ENCODE measurements around the gene BAIAP2. TPM values are rescaled to one million over a fixed set of nuclear protein-coding genes. Genes with fewer than 3 reads are reported as not detected.
A peak's percentile ranks its signal among the peaks of the same experiment; 100 is the strongest.

BAIAP2 gene
- total and polyA plus RNA-seq, 2 of the 13 experiments (the other 11 are each of a cell fraction or from before 2014, with no cell fraction given): 22.5 to 24.0 TPM

DNA sequence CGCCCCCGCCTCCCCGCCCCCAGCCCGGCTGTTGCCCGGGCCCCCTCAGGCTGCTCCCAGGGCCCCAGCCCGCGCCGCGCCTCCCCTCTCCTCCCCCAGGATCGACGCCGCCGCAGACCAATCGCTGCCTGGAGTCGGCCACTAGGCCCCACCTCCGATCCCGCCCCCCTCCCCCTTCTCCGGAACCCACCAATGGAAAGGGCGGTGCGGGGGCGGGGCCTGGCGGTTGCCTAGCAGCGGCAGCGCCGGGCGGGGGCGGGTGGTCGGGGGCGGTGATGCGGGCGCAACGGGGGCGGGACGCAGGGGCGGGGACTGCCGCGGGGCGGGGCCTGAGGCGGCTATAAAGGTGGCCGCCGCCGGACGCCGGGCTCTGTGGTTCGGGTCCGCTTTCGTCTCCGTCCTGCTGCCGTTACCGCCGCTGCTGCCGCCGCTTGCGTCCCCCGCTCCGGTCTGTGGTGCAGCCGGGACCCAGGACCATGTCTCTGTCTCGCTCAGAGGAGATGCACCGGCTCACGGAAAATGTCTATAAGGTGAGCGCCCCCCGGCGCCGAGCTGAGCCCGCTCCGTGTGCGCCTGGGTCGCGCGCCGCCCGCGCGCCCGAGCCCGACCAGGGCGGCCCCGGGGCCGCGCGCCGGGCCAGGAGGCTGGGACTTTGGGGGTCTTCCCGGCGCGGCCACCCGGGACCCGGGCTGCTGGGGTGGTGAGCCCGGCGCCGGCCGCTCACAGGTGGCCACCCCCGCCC, at the start of gene BAIAP2 (continued):
- TF ChIP-seq, protein P1, sequence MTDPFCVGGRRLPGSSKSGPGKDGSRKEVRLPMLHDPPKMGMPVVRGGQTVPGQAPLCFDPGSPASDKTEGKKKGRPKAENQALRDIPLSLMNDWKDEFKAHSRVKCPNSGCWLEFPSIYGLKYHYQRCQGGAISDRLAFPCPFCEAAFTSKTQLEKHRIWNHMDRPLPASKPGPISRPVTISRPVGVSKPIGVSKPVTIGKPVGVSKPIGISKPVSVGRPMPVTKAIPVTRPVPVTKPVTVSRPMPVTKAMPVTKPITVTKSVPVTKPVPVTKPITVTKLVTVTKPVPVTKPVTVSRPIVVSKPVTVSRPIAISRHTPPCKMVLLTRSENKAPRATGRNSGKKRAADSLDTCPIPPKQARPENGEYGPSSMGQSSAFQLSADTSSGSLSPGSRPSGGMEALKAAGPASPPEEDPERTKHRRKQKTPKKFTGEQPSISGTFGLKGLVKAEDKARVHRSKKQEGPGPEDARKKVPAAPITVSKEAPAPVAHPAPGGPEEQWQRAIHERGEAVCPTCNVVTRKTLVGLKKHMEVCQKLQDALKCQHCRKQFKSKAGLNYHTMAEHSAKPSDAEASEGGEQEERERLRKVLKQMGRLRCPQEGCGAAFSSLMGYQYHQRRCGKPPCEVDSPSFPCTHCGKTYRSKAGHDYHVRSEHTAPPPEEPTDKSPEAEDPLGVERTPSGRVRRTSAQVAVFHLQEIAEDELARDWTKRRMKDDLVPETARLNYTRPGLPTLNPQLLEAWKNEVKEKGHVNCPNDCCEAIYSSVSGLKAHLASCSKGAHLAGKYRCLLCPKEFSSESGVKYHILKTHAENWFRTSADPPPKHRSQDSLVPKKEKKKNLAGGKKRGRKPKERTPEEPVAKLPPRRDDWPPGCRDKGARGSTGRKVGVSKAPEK (CRISPR knock-in tag; IDR thresholded peaks at IDR 0.05; ENCODE audit: borderline replicate concordance): no peak
- TF ChIP-seq ZSCAN12 (CRISPR knock-in tag; IDR thresholded peaks at IDR 0.05) (peak; percentile 87; the same call in 1 of the 2 replicates), ZNF768 (CRISPR knock-in tag; IDR thresholded peaks at IDR 0.05) (peak; percentile 78), YEATS4 (CRISPR knock-in tag; IDR thresholded peaks at IDR 0.05; ENCODE audit: borderline replicate concordance) (peak; percentile 54; the same call in 1 of the 2 replicates), NONO (IDR thresholded peaks at IDR 0.05) (no peak), NONO (CRISPR knock-in tag; conservative IDR thresholded peaks at IDR 0.05) (peak; percentile 51; the same call in 1 of the 2 replicates), ZNF10 (CRISPR knock-in tag; IDR thresholded peaks at IDR 0.05; ENCODE audit: borderline replicate concordance, low read depth) (0 out of 2 replicates have a peak, but pooled peaks have one; percentile 69), MAZ (IDR thresholded peaks at IDR 0.05; ENCODE audit: borderline replicate concordance, low read depth, low read length) (peak; percentile 67; the same call in 1 of the 2 replicates), MAZ (CRISPR knock-in tag; IDR thresholded peaks at IDR 0.05; ENCODE audit: low read depth) (peak; percentile 76; the same call in 1 of the 2 replicates), TGIF2 (CRISPR knock-in tag; IDR thresholded peaks at IDR 0.05) (0 out of 2 replicates have a peak, but pooled peaks have one; percentile 43), NKX3-1 (CRISPR knock-in tag; IDR thresholded peaks at IDR 0.05) (0 out of 2 replicates have a peak, but pooled peaks have one; percentile 40), NR2F1 (CRISPR knock-in tag; IDR thresholded peaks at IDR 0.05) (no peak), ZMYM4 (CRISPR knock-in tag; IDR thresholded peaks at IDR 0.05) (peak; percentile 61; the same call in 1 of the 2 replicates), PHF21A (CRISPR knock-in tag; IDR thresholded peaks at IDR 0.05) (no peak), ZNF773 (CRISPR knock-in tag; IDR thresholded peaks at IDR 0.05; ENCODE audit: borderline replicate concordance) (peak; percentile 18; the same call in 1 of the 2 replicates), ZFP41 (CRISPR knock-in tag; IDR thresholded peaks at IDR 0.05; ENCODE audit: borderline replicate concordance) (no peak), CAMTA2 (CRISPR knock-in tag; IDR thresholded peaks at IDR 0.05; ENCODE audit: borderline replicate concordance) (peak; percentile 80; the same call in 1 of the 2 replicates)
- TF ChIP-seq, protein P2, sequence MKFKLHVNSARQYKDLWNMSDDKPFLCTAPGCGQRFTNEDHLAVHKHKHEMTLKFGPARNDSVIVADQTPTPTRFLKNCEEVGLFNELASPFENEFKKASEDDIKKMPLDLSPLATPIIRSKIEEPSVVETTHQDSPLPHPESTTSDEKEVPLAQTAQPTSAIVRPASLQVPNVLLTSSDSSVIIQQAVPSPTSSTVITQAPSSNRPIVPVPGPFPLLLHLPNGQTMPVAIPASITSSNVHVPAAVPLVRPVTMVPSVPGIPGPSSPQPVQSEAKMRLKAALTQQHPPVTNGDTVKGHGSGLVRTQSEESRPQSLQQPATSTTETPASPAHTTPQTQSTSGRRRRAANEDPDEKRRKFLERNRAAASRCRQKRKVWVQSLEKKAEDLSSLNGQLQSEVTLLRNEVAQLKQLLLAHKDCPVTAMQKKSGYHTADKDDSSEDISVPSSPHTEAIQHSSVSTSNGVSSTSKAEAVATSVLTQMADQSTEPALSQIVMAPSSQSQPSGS (CRISPR knock-in tag; IDR thresholded peaks at IDR 0.05): peak; percentile 67
- TF ChIP-seq, protein P3, sequence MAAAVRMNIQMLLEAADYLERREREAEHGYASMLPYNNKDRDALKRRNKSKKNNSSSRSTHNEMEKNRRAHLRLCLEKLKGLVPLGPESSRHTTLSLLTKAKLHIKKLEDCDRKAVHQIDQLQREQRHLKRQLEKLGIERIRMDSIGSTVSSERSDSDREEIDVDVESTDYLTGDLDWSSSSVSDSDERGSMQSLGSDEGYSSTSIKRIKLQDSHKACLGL (CRISPR knock-in tag; IDR thresholded peaks at IDR 0.05): peak; percentile 62; the same call in 1 of the 2 replicates
- TF ChIP-seq, protein P4, sequence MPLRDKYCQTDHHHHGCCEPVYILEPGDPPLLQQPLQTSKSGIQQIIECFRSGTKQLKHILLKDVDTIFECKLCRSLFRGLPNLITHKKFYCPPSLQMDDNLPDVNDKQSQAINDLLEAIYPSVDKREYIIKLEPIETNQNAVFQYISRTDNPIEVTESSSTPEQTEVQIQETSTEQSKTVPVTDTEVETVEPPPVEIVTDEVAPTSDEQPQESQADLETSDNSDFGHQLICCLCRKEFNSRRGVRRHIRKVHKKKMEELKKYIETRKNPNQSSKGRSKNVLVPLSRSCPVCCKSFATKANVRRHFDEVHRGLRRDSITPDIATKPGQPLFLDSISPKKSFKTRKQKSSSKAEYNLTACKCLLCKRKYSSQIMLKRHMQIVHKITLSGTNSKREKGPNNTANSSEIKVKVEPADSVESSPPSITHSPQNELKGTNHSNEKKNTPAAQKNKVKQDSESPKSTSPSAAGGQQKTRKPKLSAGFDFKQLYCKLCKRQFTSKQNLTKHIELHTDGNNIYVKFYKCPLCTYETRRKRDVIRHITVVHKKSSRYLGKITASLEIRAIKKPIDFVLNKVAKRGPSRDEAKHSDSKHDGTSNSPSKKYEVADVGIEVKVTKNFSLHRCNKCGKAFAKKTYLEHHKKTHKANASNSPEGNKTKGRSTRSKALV (CRISPR knock-in tag; IDR thresholded peaks at IDR 0.05): peak; percentile 75; the same call in 1 of the 2 replicates
